D721Med (cell line): ENCODE data around the gene RAI1.

Experiments
- DNase-seq: peaks from one replicate; pipeline ENCODE4 v3.0.0; 2011; ENCODE audit warnings: low spot score; ENCODE audit not compliant: insufficient read length
- FAIRE-seq: peaks from 2 replicates; lab custom pipeline; 2011; peaks lifted over from hg19 to GRCh38; lab: Jason Lieb, UNC
- TF ChIP-seq, protein P1 (sequence below): IDR thresholded peaks from 2 replicates; pipeline ENCODE4 v1.5.1; 2012; ENCODE audit warnings: mild to moderate bottlenecking, control low read depth; ENCODE audit not compliant: insufficient read depth; ENCODE audit errors: missing control alignments

RAI1 gene

DNA sequence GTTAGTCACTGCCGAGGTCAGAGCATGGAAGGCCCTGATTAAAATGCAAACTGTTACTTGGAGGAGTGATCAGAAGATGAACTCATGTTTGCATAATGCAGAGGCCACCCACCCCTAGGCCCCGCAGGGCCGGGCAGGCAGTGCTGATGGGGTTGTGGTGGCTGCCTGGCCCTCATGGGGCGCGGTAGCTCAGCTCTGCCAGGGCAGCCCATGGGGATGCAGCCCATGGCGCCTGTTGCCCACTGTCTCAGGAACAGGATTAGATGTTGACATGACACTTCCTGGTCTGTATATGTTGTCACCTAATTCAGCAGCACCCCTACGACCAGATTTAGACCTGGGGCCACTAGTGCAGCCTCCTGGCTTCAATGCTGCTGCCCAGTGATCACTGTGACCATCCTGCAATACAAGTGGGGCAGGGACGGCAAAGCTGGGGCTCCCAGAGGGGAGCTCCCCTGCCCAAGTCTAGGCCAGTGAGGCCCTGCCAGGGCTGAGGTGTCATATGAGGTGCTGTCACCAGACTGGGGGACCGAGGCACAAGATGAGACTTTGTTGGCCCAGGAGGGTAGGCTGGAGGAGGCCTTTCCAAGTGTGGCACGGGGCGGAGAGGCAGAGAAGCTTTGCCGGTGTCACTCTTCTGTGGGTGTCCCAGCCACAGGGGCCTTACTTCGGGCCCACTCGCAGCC, 49.1 kb downstream of the RAI1 start:
- DNase-seq (no peak), FAIRE-seq (no peak)
- TF ChIP-seq, protein P1, sequence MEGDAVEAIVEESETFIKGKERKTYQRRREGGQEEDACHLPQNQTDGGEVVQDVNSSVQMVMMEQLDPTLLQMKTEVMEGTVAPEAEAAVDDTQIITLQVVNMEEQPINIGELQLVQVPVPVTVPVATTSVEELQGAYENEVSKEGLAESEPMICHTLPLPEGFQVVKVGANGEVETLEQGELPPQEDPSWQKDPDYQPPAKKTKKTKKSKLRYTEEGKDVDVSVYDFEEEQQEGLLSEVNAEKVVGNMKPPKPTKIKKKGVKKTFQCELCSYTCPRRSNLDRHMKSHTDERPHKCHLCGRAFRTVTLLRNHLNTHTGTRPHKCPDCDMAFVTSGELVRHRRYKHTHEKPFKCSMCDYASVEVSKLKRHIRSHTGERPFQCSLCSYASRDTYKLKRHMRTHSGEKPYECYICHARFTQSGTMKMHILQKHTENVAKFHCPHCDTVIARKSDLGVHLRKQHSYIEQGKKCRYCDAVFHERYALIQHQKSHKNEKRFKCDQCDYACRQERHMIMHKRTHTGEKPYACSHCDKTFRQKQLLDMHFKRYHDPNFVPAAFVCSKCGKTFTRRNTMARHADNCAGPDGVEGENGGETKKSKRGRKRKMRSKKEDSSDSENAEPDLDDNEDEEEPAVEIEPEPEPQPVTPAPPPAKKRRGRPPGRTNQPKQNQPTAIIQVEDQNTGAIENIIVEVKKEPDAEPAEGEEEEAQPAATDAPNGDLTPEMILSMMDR, result no peak

DNA sequence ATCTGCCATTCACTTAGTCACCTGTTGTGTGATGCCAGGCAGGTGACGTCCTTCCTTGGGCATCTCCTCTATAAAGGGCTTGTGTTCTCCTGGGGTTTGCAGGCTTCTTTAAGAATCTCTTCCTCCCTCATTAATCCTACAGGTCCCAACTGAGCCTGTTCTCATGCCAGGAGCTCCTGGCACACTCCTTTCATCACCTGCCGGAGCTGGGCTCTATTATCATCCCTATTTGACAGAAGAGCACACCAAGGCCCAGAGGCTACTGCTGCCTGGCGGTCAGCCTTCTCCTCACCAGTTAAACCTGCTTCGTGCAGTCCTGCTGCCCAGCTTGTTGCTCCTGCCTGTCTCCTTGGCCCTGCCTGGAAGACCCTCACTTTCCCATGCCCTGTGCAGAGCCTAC, 51.2 kb downstream of the RAI1 start:
- no peak for FAIRE-seq

DNA sequence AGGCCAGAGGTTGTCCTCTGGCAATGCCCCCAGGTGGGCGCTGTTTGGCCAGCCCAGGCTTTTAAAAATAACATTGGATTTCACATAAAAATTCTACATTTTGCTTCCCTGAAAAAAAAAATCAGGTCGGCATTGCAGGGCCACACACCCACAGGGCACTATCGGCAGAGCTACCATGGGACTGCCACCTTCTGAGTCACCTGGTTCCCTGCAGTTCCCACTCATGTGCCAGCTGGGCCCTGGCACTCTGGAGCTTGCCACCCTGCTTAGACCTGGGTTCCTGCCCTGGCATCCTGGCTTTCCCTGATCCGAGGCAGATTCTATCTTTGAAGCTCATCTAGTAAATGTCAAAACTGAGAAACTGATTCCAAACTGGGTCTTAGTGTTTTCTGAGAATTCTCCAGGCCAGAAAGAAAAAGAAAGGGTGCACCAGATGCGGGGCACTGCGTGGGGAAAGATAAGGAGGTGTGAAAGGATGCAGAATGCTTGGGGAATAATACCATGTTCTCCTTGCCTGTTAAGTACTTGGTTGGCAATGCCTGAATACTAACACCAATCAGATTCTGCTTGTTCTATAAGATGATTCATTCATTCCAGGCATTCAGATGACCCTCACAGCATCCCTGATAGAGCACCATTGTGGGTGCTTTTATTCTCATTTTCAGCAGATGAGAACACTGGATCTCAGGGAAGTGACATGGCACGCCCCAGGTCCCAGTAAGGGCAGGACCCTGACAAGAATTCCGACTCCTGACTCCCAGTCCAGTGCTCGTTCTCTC, 51.8 kb downstream of the RAI1 start:
- DNase-seq (no peak), FAIRE-seq (no peak)
- TF ChIP-seq, protein P1, result no peak

More for the DNA sequence above, 51.2 kb downstream of the RAI1 start:
- TF ChIP-seq, protein P1, result no peak
- no peak for DNase-seq

DNA sequence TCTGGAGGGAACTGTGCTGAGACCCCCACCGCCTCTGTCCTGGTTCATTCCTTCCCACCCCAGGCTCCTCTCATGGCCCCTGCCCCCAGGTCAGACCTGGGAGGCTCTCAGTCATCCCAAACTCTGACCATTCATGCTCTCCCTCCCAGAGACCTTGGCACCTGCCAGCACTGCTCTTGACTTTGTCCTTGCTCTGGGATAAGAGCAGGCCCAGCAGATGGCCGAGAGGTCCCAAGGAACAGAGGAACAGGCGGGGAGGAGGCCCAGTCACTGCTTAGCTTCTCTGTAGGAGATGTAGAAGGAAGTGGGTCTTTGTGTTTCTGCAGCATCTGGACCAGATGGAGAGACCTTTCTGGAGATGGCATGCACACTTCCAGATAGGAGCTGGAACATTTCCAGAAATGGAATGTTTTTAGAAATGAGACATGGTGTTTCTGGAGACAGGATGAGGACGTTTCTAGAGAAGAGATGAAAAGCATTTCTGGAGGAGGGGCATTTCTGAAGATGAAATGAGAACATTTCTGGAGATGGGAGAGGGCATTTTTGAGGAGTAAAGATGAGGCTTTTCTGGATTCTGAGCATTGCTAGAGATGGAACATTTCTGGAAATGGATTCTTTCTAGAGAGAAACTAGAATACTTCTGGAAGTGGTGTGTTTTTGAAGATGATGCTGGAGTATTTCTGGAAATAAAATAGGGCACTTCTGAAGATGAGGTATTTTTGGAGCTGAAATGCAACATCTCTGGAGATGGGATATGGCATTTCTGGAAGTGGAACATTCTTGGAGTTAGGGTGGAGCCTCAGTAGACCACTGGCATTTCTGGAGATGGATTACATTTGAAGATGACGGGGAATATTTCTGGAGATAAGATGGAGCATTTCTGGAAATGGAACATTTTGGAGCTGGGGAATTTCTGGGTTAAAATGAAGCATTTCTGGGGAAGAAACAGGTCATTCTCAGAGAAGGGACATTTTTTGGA, 55.2 kb downstream of the RAI1 start:
- no peak for FAIRE-seq
- no peak for DNase-seq
- TF ChIP-seq, protein P1, result no peak

DNA sequence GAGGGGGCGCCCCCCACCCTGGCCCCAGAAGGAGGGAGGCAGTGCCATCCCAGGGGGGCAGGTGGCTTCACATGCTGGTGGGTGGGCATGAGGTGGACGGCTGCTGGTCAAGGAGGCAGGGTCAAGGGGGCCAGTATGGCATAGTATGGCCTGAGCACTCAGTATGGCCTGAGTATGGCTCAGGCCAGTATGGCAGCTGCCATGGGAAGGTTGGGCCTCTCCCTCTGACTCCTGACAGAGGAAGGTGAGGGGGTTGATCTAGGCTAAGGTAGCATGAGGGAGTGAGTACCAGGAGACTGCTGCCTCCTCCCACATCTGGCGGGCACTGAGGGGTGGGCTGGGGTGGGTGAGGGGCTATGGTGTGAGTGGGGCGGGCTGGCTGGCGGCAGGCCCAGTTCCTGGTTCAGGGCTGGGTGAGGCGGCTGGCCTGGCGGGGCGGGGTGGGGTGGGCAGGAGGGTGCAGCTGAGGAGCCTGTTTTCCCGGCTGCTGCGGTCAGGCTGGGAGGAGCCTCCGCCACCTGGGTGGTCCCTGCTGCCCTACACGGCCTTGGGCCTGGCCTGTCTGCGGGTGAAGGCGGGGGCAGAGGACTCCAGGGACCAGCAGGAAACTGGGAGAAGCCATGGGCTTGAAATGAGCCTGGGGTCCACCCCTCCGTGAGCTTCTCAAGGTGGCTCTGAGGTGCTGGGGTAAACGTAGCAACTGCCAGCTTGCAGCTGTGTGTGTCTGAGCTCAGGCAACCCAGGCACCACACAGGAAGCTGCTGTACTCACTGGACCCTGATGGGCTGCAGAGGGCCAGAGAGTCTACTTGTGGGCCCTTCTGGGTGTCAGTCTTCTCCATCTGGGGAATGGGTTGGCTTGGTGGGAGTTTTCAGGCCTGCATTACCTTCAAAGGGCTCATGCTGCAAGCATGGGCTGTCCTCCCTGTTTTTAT, 57.0 kb downstream of the RAI1 start:
- DNase-seq (no peak), FAIRE-seq (no peak)
- TF ChIP-seq, protein P1, result no peak

DNA sequence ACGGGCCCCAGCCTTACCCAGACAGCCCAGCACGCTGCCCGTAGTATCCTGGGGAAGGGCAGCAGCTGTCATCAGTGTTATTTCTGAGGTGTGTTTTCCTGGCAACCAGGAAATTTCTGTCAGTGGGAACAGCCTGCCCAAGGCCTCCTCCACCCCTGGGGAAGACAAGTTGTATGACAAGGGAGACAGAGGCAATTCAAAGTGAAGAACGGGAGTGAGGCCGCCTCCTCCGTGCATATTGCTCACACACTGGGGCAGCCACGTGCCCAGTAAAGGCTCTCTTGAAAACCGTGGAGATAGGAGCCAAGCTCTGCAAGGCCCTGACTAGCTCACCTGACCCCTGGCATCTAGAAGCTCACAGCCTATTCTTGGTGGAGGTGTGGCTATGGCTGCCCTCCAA, 57.6 kb downstream of the RAI1 start:
- no peak for FAIRE-seq
- TF ChIP-seq, protein P1, result no peak
- no peak for DNase-seq
